SW 1271 (cell line): ENCODE measurements around the gene ELK3.

Experiments
- DNase-seq, 2 experiments: peaks; one replicate each; lab custom pipeline; 2025; lab: John Stamatoyannopoulos, UW

ELK3 gene

DNA sequence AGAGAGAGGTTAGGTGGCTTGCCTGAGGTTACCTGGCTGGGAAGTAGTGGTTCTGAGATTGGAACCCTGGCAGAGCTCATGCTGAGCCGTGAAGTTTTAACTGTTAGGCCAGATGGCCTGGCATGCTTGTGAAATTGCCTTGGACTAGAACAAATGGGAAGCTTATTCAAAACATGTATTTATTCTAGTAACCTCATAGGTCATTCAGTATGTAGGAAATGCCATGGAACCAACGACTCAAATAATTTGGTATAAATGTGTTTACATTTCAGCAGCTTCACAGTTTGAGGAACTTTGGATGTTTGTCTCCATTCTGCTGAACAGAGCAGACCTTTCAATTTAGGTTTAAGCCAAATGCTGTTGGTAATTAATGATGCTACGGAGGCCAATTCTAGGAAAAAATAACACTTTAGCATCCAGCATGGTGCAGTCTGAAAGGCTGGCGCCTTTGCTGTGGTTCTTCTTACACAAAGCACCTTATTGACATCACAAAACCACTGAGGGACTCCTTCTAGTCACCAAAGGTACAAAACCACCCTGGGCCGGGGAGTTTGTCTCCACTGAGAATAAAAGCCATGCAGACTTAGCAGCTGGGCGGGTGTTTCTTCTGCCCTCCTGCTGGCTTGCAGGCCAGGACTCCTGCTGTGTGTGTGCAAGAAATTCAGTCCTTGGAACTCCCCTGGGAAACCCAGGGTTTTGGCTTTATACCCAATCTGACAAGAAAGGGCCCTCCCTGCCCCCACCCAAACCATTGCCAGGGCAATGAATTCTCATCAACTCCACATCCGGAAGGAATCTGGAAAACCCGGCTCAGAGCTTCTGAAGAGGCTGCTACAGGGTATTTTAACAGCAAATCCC is 64.2 kb downstream of the ELK3 start:
- DNase-seq, result no peak

DNA sequence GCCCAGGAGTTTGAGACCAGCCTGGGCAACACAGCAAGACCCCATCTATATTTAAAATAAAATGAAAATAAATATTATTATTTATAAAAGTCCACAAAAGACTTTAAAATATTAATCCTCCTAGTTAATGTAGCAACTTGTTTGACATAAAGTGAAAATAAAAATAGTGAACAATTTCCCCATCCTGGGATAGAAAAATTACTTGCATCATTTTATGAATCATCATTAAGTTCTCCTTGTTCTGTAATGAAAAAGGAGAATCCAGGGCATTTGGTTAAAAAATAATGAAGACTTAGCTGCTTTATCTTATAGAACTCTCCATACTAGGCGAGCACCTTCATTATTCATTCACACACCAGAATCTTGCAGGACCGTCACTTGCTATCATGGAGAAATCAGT is 66.1 kb downstream of the ELK3 start:
- no peak for DNase-seq

DNA sequence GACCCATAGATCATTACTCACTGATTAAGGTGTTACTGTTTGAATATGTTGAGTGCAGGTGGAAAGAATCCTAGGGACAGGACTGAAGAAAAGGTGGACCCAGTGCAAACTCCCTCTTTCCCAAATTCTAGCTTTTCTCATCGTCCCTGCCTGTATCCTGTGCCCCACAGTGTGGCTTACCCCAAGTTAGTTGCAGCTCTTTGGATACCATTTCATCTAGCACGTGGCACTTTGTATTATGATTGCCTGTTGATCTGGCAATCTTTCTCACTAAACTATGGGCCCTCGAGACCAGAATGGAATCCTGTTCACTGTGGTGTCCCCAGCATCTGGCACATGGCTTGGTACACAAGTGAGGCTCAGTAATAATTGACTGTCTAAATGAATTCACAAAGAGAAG is 66.5 kb downstream of the ELK3 start:
- DNase-seq, result no peak

DNA sequence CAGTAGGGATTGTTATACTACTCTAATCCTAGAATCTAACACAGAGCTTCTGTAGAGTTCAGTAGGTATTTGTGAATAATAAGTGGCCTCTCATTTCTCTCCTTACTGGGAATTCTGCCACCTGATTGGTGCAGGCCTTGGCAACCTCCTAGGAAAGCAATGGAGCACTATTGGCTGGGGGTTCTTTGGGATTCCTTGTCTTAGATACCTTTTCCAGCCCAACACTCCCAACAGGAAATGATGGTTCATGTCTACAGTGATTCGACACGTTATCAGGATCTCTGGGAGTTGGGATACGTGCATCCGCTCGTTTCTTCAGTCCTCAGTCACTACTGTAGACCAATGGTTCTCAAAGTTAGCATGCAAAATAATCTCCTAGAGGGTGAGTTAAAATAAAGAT is 67.4 kb downstream of the ELK3 start:
- DNase-seq, result no peak

DNA sequence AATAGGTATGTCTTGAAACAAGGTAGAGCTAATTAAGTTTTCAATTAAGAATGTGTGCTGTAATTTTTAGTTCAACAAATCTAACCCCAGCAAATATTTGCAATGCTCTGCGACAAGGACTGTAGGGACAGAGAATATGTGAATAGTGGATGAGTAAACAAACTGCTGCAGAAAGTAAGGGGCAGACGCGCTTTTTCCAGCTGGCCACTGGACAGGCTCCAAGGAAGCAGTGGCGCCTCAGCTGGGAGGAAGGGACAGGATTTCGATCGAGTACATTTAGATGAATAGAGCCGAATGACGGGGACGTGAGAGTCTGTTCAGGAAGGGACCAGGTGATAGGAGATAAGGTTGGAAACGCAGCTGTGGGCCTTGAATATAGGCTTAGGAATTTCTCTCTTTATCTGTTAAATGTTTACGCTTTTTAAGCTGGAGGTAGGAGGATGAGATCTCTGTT is 69.3 kb downstream of the ELK3 start:
- DNase-seq, result no peak

DNA sequence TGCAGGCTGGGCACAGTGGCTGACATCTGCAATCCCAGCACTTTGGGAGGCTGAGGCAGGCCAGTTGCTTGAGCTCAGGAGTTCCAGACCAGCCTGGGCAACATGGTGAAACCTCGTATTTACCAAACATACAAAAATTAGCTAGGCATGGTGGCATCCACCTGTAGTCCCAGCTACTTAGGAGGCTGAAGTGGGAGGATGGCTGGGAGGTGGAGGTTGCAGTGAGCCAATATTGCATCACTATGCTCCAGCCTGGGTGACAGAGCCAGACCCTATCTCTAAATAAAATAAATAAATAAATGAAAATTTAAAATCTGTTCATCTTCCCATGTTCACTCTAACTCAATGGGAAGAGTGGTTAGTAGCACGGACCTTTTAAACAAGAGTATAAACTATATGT is 71.2 kb downstream of the ELK3 start:
- DNase-seq, result no peak

DNA sequence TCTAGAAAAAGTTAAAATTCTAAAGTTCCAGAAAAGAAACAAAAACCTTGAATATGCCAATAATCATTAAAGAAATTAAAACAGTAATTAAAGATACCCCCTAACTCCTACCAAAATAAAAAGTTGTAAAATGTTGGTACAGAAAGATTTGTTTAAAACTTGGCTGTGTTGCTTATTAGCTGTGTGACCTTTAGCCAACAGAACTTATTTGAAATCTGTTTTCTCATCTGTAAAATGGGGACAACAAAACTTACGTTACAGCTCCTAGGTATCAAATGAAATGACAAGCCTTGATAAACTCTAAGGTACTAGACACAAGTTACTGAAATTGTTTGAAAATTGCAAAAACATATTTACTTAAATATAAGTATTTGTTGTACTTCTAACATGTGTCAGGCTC is 71.7 kb downstream of the ELK3 start:
- DNase-seq, result no peak

DNA sequence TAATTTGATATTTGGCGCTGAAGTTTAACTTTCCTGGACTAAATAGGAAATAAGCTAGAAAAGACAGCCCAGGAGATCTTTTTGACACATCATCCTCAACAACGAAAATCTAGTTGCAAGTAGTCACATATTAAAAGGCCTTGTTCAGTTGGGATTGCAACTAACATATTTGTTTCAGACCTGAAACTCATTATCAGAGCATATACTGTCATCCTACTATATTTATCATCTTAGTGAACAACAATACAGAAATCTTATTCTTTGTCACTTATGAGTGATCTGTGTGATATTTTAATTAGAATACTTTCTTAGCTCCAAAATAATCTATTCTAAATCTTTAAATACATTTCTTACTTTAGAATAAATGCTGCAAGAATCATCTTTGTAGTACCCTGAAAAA is 72.1 kb downstream of the ELK3 start:
- DNase-seq, result no peak

DNA sequence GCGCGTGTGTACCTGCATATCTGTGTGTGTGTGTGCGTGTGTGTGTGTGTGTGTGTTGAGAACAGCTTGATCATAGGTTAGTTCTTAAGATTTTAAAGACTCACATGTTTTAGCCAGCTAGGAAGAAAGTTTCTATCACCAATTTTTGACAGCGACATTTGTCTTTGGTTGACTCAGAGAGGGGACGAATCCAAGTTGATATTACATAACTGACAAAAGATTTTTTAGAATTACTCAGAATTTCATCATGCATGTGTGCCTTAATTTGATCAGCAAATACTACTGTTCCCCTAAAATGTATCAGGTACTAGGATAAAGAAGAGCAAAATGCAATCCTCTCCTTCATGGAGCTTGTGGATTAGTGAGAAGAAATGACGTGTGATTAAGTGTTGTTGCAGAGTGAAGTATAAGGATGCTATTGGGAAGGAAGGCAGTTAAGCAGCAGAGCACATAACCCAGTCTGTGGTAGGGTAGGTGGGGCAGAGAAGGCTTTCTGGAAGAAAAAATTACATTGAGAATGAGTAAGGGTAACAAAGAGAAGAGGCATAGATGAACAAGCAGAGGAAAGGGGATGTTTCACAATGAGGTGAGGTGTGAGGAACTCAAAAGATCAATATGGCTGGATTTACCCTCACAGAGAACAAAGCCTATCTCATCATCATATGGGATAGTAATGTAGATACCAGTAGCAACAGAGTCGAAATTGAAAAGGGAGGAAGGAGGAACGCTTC is 77.5 kb downstream of the ELK3 start:
- DNase-seq, result no peak

DNA sequence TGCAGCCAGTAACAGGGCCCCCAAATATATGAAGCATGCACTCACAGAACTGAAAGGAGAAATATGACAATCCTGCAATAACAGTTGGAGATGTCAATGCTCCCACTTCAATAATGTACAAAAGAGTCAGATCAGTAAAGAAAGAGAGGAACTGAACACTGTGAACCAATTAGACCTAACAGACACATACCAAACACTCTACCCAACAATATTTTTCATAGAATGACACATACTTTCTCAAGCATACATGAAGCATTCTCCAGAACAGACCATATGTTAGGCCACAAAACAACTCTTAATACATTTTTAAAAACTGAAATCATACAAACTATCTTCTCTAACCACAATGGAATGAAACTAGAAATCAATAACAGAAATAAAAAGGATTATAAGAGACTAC is 80.2 kb downstream of the ELK3 start:
- no peak for DNase-seq

DNA sequence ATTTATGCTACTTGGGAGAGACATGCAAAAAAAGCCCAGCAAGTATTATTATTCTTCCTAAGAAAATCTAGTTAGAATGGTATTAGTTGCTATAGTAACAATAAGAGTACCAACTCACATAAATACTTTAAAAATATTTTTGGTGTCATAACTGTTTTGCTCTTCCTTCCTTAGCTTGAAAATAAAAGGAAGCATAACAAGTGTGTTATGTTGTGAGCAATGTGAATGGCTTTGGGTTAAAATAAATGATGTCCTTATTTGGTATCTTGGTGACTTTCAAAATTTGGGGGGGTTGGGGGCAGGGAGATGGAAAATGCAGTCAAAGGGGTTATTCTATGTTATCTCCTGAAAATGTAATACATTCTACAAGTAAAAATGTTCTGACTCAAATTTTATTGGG is 91.0 kb downstream of the ELK3 start:
- DNase-seq, result no peak

DNA sequence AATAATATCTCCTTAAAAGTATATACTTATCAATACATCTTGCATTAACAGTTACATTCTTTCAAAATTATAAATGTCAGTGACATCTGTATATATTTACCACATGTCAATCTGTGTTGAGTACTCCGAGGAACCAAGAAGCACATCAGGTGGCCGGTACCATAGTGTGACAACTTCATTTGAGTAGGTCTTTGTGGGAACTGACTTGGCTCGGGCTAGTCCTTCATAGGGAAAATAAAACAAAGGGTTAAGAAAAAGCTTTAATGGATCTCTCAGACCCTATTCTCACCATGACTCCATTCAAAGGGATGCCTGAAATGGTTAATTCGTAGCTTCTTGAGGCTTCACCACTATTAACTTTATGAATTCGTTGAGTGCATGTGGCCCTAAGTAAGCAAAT is 94.9 kb downstream of the ELK3 start:
- no peak for DNase-seq

DNA sequence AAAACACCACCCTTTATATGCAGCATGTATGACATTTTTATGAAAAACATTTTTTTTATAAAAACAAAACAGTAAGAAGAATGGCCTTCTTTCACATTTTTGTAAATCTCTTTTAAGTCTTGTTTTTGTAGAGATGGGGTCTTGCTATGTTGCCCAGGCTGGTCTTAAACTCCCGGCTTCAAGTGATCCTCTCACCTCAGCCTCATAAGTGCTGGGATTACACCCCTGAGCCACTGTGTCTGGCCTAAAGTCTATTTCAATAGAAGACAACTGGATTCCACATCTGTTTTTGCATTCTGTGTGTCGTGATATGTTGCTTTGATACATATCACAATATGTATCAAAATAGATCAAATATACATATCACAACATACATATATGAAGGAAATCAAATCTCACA is 98.9 kb downstream of the ELK3 start:
- no peak for DNase-seq

DNA sequence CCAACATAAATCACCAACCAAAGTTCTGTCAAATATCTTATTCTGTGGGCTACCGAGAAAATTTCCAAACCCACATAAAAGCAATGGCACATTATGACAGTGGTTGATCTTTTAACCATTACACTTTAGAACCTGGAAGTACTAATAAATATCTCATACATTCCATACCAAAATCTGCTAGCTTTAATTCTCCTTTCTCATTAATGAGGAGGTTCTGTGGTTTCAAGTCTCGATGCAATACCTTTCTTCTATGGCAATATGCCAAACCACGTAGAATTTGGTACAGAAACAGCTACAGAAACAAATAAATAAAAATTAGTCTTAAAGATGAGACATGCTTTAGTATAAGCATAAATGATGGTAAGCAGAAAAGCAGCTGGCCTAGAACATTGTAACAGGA is 100.7 kb downstream of the ELK3 start:
- no peak for DNase-seq

DNA sequence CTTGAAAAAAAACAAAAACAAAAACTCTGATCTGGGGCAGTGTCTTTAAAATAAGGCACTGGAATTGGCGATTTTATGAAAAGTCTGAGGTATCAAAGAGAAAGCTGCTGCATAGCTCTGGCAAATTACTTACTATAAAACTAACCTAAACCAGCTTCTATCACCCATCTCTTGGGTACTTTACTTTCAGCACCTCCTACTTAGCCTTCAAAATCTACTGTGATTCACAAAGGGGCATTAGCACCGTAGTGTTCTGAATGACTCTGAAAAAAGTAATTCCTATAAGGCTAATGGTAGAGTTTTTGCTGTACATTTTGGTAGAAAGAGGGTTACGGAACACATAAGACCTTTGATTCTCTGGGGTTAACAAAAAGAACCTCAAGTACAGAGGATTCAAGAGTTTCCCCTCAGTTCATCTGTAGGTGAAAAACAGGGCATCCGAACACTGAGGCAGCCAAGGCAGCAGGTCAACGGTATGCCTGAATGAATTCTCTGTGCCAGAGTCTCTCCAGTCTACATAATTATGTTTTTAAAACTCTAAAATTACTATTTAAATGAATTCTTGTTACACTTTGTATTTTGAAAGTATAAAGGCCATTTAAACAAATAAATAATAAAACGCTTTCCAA is 101.5 kb downstream of the ELK3 start:
- no peak for DNase-seq

DNA sequence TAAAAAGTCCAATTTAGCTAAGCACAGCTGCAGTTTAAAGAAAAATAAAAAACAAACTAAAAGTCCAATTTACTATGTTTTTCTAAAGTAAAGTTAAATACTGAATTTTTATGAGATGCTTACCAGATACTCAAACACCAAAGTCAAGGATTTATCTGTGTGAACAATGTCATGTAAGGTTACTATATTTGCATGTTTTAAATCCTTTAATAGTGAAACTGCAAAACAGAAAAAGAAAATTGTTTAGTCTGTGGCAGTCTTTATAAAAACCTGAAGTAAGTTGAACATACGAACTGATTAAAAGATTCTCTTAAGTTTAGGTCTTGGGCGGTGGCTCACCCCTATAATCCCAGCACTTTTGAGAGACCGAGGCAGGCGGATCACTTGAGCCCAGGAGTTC is 103.3 kb downstream of the ELK3 start:
- DNase-seq, result no peak

DNA sequence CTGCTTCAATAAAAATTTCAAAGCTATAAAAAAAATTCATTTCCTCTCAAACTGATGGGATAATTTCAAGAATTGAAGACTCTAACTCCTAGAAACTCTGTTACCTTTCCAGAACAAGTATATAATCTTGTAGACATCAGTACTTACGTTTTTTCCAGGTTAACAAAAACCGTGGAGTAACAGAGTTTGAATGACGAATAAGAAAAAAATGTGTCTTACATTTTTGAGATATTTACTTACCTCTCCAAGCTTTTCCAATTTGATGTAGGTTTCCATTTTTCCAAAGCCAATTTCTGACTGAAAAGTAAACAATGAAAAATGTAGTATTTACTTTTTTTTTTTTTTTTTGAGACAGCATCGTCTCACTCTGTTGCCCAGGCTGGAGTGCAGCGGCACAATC is 105.9 kb downstream of the ELK3 start:
- no peak for DNase-seq

DNA sequence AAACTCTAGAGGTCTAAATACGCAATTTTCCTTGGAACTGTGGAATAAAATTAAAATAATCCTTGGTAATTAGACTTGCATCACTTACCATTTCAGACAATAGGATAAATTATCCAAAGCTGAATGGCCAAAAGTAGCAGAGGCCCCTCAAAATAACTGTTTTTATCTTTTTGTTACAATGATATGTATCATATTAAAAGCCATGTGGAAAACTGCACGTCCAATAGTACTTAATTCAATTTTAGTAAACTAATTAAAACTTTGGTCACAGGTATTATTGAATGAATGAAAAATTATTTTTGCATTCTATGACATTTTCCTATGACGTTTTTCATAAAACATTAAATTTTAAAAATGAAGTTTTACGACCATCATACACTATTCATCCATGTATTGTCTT is 107.6 kb downstream of the ELK3 start:
- no peak for DNase-seq

DNA sequence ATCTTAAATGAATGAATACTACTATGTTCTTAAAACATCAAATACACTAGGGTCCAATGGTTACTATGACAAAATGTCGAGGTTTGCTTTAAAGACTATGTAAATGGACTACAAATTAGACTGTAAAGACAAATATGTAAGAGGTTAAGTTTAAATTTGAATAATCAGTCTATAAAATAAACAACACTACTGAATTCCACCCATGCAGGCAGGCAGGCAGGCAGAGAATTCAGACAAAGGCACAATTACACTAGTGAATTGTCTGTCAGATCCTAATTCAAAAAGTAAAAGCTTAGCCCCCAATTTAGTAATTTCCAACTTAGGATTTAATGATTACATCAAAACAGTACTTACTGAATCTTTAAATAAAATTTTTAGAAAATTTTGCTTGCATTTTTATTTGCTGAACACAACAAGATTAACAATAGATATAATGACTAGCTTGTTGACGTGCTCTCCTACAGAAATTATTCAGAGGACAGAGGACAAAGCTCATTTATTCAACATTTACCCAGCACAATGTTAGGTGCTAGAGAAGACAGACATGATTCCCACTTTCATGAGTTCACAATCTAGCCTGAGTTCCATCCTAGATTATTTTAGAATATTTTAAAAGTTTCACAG is 108.6 kb downstream of the ELK3 start:
- no peak for DNase-seq

DNA sequence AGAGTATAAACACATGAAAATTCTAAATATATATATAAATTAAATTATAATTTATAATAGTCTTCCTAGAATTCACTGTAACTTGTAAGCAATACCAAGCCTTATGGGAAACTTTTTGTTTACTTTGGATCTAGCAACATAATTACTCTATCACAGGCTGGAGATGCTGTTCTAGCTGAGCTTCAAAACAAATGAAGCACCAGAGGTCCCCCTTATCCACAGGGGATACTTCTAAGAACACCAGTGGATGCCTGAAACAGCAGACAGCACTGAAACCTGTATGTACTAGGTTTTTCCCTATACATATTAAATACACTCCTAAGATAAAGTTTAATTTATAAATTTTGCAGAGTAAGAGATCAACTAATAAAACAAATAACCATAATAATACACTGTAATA is 109.5 kb downstream of the ELK3 start:
- no peak for DNase-seq

DNA sequence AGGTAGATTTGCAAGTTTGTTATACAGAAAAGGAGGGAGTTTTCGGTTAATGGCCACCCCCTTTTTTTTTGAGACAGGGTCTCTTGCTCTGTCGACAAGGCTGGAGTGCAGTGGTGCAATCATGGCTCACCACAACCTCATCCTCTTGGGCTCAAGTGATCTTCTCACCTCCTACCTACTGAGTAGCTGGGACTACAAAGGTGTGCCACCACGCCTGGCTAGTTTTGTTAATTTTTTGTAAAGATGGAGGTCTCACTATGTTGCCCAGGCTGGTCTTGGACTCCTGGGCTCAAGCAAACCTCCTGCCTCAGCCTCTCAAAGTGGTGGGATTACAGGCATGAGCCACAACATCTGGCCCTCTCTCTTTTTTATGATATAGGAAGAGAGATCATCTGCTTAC is 111.5 kb downstream of the ELK3 start:
- no peak for DNase-seq

DNA sequence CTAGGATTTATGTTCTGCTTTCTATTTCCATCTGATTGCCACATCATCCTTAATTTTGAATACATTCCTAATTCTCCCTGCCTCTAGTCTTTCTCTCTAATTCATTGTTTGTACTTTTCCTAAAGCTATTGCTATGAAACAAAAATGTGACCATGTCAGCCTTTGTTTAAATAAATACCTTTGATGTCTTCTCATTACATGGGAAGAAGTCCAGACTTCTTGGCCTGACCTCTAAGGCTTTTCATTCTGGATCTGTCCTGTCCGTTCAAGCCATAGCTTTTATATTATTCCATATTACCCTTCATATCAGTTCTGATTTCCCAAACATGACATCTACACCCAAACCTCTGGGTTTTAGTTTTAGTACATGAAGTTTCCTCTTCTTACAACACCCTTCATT is 114.7 kb downstream of the ELK3 start:
- DNase-seq, result no peak

DNA sequence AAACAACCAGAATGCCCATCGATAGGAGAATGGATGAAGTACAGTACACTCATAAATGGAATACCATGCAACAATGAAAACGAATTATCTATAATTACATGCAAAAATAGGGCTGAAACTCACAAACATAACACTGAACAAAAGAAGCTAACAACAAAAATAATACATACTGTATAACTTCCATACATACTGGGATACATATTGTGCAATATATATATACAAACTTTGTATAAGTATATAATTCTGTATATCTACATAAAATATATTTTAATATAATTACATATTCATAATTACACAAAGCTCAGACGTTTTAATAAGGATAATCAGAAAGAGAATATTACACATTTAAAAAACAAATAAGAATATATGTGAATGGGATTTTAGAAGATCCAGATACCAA is 115.9 kb downstream of the ELK3 start:
- DNase-seq, result no peak
